ENCODE measurements around the gene RTL3. TPM values are rescaled to one million over a fixed set of nuclear protein-coding genes. Genes with fewer than 3 reads are reported as not detected.

The RTL3 gene, protein sequence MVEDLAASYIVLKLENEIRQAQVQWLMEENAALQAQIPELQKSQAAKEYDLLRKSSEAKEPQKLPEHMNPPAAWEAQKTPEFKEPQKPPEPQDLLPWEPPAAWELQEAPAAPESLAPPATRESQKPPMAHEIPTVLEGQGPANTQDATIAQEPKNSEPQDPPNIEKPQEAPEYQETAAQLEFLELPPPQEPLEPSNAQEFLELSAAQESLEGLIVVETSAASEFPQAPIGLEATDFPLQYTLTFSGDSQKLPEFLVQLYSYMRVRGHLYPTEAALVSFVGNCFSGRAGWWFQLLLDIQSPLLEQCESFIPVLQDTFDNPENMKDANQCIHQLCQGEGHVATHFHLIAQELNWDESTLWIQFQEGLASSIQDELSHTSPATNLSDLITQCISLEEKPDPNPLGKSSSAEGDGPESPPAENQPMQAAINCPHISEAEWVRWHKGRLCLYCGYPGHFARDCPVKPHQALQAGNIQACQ
- polyA plus RNA-seq (not detected in 3 replicates), polyA minus RNA-seq (not detected in 3 replicates)
- polyA plus RNA-seq (2011; ENCODE audit: low read depth) = not detected
- polyA plus RNA-seq (2011; cell fraction: cytosol; rRNA removed) = not detected in 2 replicates
- polyA plus RNA-seq (2011; cell fraction: nucleus; rRNA removed) = not detected in 2 replicates
- polyA plus RNA-seq (2012; ENCODE audit: low replicate concordance) = not detected in 2 replicates
- not detected for polyA minus RNA-seq (2011; cell fraction: cytosol; rRNA and poly(A)+ RNA removed)
- not detected in 2 replicates for polyA minus RNA-seq (2011; cell fraction: nucleus; rRNA and poly(A)+ RNA removed)

DNA sequence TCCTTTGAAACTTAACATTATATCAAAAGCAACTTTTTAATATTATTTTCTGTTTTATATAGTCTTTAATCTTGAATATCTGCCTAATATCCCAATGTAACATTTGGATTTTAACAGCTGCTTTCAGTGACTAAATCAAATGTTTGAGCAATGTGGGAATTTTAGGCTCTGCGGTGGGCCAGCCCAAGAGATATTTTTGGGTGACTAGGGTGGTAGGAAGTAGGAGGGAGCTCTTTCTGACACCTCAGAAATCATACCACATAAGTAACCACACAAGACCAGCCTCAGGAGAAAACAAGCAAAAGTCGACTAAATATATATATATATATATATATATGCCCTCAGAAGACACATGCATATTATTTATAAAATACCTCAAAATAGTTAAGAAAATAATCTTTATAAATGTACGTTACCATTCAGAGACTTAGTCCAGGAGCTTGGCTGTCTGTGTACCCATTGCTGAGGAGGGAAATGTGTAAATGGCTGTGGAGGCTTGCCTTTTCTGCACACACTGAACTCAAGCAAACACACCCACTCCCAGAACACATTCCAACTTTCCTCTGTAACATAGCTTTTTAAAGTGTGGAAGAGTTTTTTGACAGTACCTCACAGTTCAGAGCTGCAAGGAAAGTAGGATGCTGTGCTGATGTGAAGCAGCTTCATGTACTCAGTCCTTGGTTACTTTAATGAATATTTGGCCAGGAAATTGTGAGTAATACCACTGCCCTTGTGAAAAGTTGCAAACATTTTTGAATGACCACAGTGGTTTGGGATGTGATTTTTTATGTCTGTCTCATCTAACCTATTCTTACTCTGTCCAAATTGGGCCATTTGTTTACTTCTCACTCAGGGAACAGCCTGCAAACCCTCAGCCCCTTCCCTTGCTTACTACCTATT, at the start of gene RTL3:
Gene RTL3, minus strand, starts transcription at position 484 of the 900 bp plus-strand sequence. CDS start 908 bp downstream, outside the sequence.
- no peak for DNase-seq (ENCODE audit: low read depth, low spot score)
- no peaks in the 10 kb centered on the region for H3K4me1 ChIP-seq (ENCODE audit: control insufficient read depth, extremely low read depth, insufficient read depth, low read length)
- no peak within 1 kb of the TSS for H3K4me2 ChIP-seq (ENCODE audit: control insufficient read depth, extremely low read depth, insufficient read depth, low read depth, low read length)
- no peaks in the 10 kb centered on the region for H3K27me3 ChIP-seq (ENCODE audit: control insufficient read depth, extremely low read depth, insufficient read depth, low read length)
- TF ChIP-seq EZH2 (IDR thresholded peaks at IDR 0.05; ENCODE audit: low read length) = no peak
- TF ChIP-seq, protein P1, sequence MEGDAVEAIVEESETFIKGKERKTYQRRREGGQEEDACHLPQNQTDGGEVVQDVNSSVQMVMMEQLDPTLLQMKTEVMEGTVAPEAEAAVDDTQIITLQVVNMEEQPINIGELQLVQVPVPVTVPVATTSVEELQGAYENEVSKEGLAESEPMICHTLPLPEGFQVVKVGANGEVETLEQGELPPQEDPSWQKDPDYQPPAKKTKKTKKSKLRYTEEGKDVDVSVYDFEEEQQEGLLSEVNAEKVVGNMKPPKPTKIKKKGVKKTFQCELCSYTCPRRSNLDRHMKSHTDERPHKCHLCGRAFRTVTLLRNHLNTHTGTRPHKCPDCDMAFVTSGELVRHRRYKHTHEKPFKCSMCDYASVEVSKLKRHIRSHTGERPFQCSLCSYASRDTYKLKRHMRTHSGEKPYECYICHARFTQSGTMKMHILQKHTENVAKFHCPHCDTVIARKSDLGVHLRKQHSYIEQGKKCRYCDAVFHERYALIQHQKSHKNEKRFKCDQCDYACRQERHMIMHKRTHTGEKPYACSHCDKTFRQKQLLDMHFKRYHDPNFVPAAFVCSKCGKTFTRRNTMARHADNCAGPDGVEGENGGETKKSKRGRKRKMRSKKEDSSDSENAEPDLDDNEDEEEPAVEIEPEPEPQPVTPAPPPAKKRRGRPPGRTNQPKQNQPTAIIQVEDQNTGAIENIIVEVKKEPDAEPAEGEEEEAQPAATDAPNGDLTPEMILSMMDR (optimal IDR thresholded peaks at IDR 0.05 in 1 of 3, IDR thresholded peaks at IDR 0.05 in 1 of 3, conservative IDR thresholded peaks at IDR 0.05 in 1 of 3; ENCODE audit: extremely low read depth in 1 of 3, insufficient read depth in 2 of 3, low read length in 3 of 3) = no peak
- dilution Hi-C loops (cut with MboI; ENCODE audit: extremely low pct_ligation_motif_present, low sequenced_read_pairs) = no loop called here
- H2AFZ ChIP-seq (ENCODE audit: control insufficient read depth, low read length) = no peak within 1 kb of the TSS
- H3K9ac ChIP-seq (ENCODE audit: control insufficient read depth, extremely low read depth, insufficient read depth, low read length) = no peak within 1 kb of the TSS
- no peak within 1 kb of the TSS for H3K4me3 ChIP-seq (ENCODE audit: control insufficient read depth in 2 of 3, extremely low read depth in 1 of 3, insufficient read depth in 2 of 3, low read depth in 1 of 3, low read length in 3 of 3)
- FAIRE-seq = no peak
- no peaks in the 10 kb centered on the region for H3K9me3 ChIP-seq (ENCODE audit: control insufficient read depth, low read depth, low read length)
- no peaks in the 10 kb centered on the region for H3K9me1 ChIP-seq (ENCODE audit: control insufficient read depth, extremely low read depth, insufficient read depth, low read length)
- no peaks in the 10 kb centered on the region for H4K20me1 ChIP-seq (ENCODE audit: control insufficient read depth, extremely low read depth, insufficient read depth, low read length)
- no peak within 1 kb of the TSS for H3K27ac ChIP-seq (ENCODE audit: control insufficient read depth, insufficient read depth, low read length)
- no peaks in the 10 kb centered on the region for H3K79me2 ChIP-seq (ENCODE audit: control insufficient read depth, insufficient read depth, low read length)
- no peaks in the 10 kb centered on the region for H3K36me3 ChIP-seq (ENCODE audit: control insufficient read depth in 2 of 2, extremely low read depth in 1 of 2, insufficient read depth in 2 of 2, low read length in 2 of 2)

DNA sequence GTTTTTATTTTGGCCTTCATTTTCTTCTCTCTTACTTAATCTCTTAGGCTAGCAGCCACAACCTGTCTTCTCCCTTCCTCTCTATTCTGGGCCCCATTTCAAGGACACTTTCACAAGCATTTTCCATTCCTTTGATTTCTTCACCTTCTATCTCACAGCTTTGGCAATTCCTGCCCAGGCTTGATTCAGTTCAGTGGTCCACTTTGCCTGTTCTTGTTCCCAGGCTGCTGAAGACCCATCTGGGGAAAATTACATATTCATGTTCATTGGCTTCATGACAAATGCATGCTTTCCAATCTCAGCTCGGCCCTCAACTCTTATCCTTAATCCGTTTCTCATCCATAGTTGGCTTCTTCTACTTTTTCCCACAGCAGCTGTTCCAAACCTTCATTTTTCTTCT, 49.7 kb upstream of the RTL3 start:
- TF ChIP-seq EZH2 (IDR thresholded peaks at IDR 0.05; ENCODE audit: low read length) = no peak
- TF ChIP-seq, protein P1 (optimal IDR thresholded peaks at IDR 0.05 in 1 of 3, IDR thresholded peaks at IDR 0.05 in 1 of 3, conservative IDR thresholded peaks at IDR 0.05 in 1 of 3; ENCODE audit: extremely low read depth in 1 of 3, insufficient read depth in 2 of 3, low read length in 3 of 3) = no peak
- Histone ChIP-seq H3K36me3 (ENCODE audit: control insufficient read depth in 2 of 2, extremely low read depth in 1 of 2, insufficient read depth in 2 of 2, low read length in 2 of 2) (no peaks in the 10 kb centered on the region), H3K9me3 (ENCODE audit: control insufficient read depth, low read depth, low read length) (no peaks in the 10 kb centered on the region), H3K4me3 (ENCODE audit: control insufficient read depth in 2 of 3, extremely low read depth in 1 of 3, insufficient read depth in 2 of 3, low read depth in 1 of 3, low read length in 3 of 3) (no peak overlapping the region), H3K4me2 (ENCODE audit: control insufficient read depth, extremely low read depth, insufficient read depth, low read depth, low read length) (no peak overlapping the region), H2AFZ (ENCODE audit: control insufficient read depth, low read length) (no peak overlapping the region), H3K4me1 (ENCODE audit: control insufficient read depth, extremely low read depth, insufficient read depth, low read length) (no peaks in the 10 kb centered on the region), H3K27me3 (ENCODE audit: control insufficient read depth, extremely low read depth, insufficient read depth, low read length) (no peaks in the 10 kb centered on the region), H3K9ac (ENCODE audit: control insufficient read depth, extremely low read depth, insufficient read depth, low read length) (no peak overlapping the region), H4K20me1 (ENCODE audit: control insufficient read depth, extremely low read depth, insufficient read depth, low read length) (no peaks in the 10 kb centered on the region), H3K79me2 (ENCODE audit: control insufficient read depth, insufficient read depth, low read length) (no peaks in the 10 kb centered on the region), H3K9me1 (ENCODE audit: control insufficient read depth, extremely low read depth, insufficient read depth, low read length) (no peaks in the 10 kb centered on the region), H3K27ac (ENCODE audit: control insufficient read depth, insufficient read depth, low read length) (no peak overlapping the region)
- FAIRE-seq (no peak), DNase-seq (ENCODE audit: low read depth, low spot score) (no peak)
- dilution Hi-C loops (cut with MboI; ENCODE audit: extremely low pct_ligation_motif_present, low sequenced_read_pairs) = no loop called here
